Upper lobe of right lung (tissue), 1 donor: ENCODE data around the gene UQCC3. TPM values are rescaled to one million over a fixed set of nuclear protein-coding genes. Genes with fewer than 3 reads are reported as not detected.

Source experiments
- ATAC-seq: fragments of 200-7000 bp; cut with Tn5 transposase; one replicate; pipeline ENCODE4 v1.9.1; 2020; ENCODE audit warnings: mild to moderate bottlenecking, moderate library complexity
- DNase-seq: peaks from one replicate; pipeline ENCODE4 v3.0.0-alpha.2; 2020
- H3K27ac ChIP-seq: fragments of 200-600 bp; one replicate; pipeline ENCODE4 v1.8.0; 2022
- H3K27me3 ChIP-seq: fragments of 200-600 bp; one replicate; pipeline ENCODE4 v1.8.0; 2022; ENCODE audit warnings: mild to moderate bottlenecking
- H3K36me3 ChIP-seq: fragments of 200-600 bp; one replicate; pipeline ENCODE4 v1.8.0; 2022
- H3K4me1 ChIP-seq: fragments of 200-600 bp; one replicate; pipeline ENCODE4 v1.8.0; 2022
- H3K4me3 ChIP-seq: fragments of 200-600 bp; one replicate; pipeline ENCODE4 v1.8.0; 2022; ENCODE audit warnings: mild to moderate bottlenecking
- H3K9me3 ChIP-seq: fragments of 200-600 bp; one replicate; pipeline ENCODE4 v1.8.0; 2022
- CTCF ChIP-seq: fragments of 200-600 bp; IDR thresholded peaks from one replicate; pipeline ENCODE4 v1.8.0; 2022; ENCODE audit warnings: antibody characterized with exemption
- intact Hi-C: fragments of 100-400 bp; cut with DNase I; formaldehyde crosslinking; loops from one replicate; pipeline ENCODE4 v1.11.0; 2022
- long read RNA-seq: library from polyadenylated mRNA; unstranded; transcript quantifications from one replicate; pipeline ENCODE4 v2.0.0, GENCODE V29; 2021
- total RNA-seq: library from RNA; stranded (reverse); fragmentation: NEBNext Ultra II Directional; extraction: Animal tissue kit (Norgen Biotek cat#: 25700); gene quantifications from one replicate; pipeline ENCODE4 v1.2.1, GENCODE V29; 2021
- donor health status: DM: no; HTN: yes; CAD: no; lungs with severe emphysema.

UQCC3 gene, protein sequence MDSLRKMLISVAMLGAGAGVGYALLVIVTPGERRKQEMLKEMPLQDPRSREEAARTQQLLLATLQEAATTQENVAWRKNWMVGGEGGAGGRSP
- 5.7 TPM for total RNA-seq
- long read RNA-seq, transcript UQCC3-201 (2 exons, 1,947 nt) = major isoform, 5 of 10 reads
- long read RNA-seq, partial matches to known transcripts = 0 of 10 reads
- long read RNA-seq, other reads (novel, unspliced or antisense) = 5 of 10 reads

- Histone ChIP-seq H3K27ac (peak within 1 kb of the TSS; percentile 89), H3K36me3 (peaks cover 33% of the 10 kb centered on the region), H3K9me3 (no peaks in the 10 kb centered on the region), H3K27me3 (no peaks in the 10 kb centered on the region), H3K4me1 (peaks cover 32% of the 10 kb centered on the region), H3K4me3 (peak within 1 kb of the TSS; percentile 88)
- no peak for TF ChIP-seq CTCF
- ATAC-seq = peak; percentile 91
- peak; percentile 88 for DNase-seq
- intact Hi-C loops = no loop called here
These were observed at the start of gene UQCC3, which contains the start of gene LBHD1 for GRCh38 chr11:62671608-62672389. UQCC3 (plus strand) TSS chr11:62671673; CDS start chr11:62671746, 73 bp downstream. LBHD1 (minus strand) TSS chr11:62672267; CDS start chr11:62670031, 2,236 bp downstream.

DNA sequence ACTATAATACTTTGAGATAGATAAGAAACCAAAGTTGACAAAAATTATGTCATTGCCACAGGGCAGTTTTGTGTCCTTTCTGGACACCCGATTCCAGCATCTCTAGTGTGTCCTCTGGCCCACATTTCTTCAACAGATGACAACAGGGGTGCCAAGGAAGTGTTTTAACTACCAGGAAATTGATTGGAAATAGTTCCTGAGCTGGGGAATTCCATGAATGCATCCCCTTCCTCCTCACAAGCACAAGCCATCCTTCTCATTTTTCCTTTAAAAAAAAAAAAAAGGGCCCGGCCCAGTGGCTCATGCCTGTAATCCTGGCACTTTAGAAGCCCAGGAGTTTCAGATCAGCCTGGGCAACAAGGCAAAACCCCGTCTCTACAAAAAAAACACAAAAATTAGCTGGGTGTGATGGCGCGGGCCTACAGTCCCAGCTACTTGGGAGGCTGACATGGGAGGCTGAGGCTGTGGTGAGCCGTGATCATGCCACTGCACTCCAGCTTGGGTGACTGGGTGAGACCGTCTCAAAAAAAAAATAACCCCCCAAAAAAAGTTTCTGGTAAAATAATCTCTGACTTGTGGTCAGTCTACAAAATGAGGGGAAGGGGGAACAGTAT lies 48.9 kb upstream of the UQCC3 start:
- H3K4me3 ChIP-seq = peak overlapping the region; percentile 83
- peaks cover 25% of the 10 kb centered on the region for H3K36me3 ChIP-seq
- H3K4me1 ChIP-seq = peaks cover 18% of the 10 kb centered on the region
- H3K27ac ChIP-seq = peak overlapping the region; percentile 90
- no peak for TF ChIP-seq CTCF
- ATAC-seq (no peak), DNase-seq (no peak)
- H3K9me3 ChIP-seq = no peaks in the 10 kb centered on the region
- H3K27me3 ChIP-seq = no peaks in the 10 kb centered on the region
- intact Hi-C loops = no loop called here

GRCh38 chr11:62627713-62628112 lies 43.8 kb upstream of the UQCC3 start:
- Histone ChIP-seq H3K9me3 (no peaks in the 10 kb centered on the region), H3K27me3 (no peaks in the 10 kb centered on the region), H3K36me3 (peaks cover 76% of the 10 kb centered on the region), H3K27ac (no peak overlapping the region), H3K4me3 (no peak overlapping the region), H3K4me1 (peaks cover under 1% of the 10 kb centered on the region)
- ATAC-seq (no peak), DNase-seq (no peak)
- intact Hi-C loops = no loop called here
- TF ChIP-seq CTCF = no peak

DNA sequence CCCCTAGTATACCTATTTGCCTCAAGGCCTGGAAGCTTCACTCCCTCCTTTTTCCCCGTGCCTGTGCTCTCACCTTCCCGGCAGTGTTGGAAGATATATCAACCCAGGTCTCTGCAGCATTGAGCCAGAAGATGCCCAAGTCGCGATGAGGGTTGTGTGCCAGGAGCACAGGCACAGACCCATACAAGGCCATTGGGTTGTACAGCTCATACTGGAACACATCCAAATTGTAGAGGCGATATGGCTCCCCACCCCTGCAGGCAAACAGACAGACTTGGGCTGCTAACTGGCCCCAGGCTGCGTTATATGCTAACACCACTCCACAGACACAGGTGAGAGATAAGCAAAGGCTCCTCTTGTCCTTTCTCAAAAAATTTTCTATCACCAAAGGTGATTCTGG lies 39.0 kb upstream of the UQCC3 start:
- no peak for DNase-seq
- ATAC-seq = no peak
- no peak for TF ChIP-seq CTCF
- Histone ChIP-seq H3K4me1 (no peaks in the 10 kb centered on the region), H3K4me3 (no peak overlapping the region), H3K9me3 (no peaks in the 10 kb centered on the region), H3K27ac (no peak overlapping the region), H3K36me3 (peaks cover 99% of the 10 kb centered on the region), H3K27me3 (no peaks in the 10 kb centered on the region)
- intact Hi-C loops = no loop called here

- no peaks in the 10 kb centered on the region for H3K27me3 ChIP-seq
- ATAC-seq (no peak), DNase-seq (no peak)
- H3K4me3 ChIP-seq = no peak overlapping the region
- intact Hi-C loops = no loop called here
- no peak overlapping the region for H3K27ac ChIP-seq
- no peak for TF ChIP-seq CTCF
- peaks cover 45% of the 10 kb centered on the region for H3K36me3 ChIP-seq
- H3K4me1 ChIP-seq = peaks cover 16% of the 10 kb centered on the region
- no peaks in the 10 kb centered on the region for H3K9me3 ChIP-seq
These were observed 27.3 kb upstream of the UQCC3 start for GRCh38 chr11:62644220-62644619.
